WTC11 (cell line): ENCODE measurements around the gene TGFBRAP1. TPM values are rescaled to one million over a fixed set of nuclear protein-coding genes. Genes with fewer than 3 reads are reported as not detected.
A peak's percentile ranks its signal among the peaks of the same experiment; 100 is the strongest.

Experiments used
- ATAC-seq: fragments of 200-7000 bp; cut with Tn5 transposase; 2 replicates; pipeline ENCODE4 v1.10.0; 2021; ENCODE audit warnings: mild to moderate bottlenecking, moderate library complexity
- CTCF ChIA-PET: fragments of 300-600 bp; sonication (Branson Sonifier 250); formaldehyde crosslinking; loops from one replicate; lab custom pipeline; 2021; ENCODE audit warnings: antibody characterized with exemption; lab: Charles Lee
- POLR2A ChIA-PET: fragments of 350-600 bp; sonication (Branson Sonifier 250); formaldehyde crosslinking; loops from one replicate; lab custom pipeline; 2021; ENCODE audit warnings: antibody characterized with exemption; lab: Charles Lee
- DNase-seq: peaks from one replicate; pipeline ENCODE4 v3.0.0; 2021; ENCODE audit warnings: low spot score
- H3K27ac Mint-ChIP-seq: 2 replicates; pipeline ENCODE4 v1.8.0; 2021; ENCODE audit warnings: mixed read lengths
- H3K27me3 Mint-ChIP-seq: 2 replicates; pipeline ENCODE4 v1.8.0; 2021; ENCODE audit warnings: low read depth, mild to moderate bottlenecking, moderate library complexity, mixed read lengths
- H3K36me3 Mint-ChIP-seq: 2 replicates; pipeline ENCODE4 v1.8.0; 2021; ENCODE audit warnings: mixed read lengths
- H3K4me1 Mint-ChIP-seq: 2 replicates; pipeline ENCODE4 v1.8.0; 2022; ENCODE audit warnings: mixed read lengths
- H3K4me3 Mint-ChIP-seq: 2 replicates; pipeline ENCODE4 v1.8.0; 2021; ENCODE audit warnings: mild to moderate bottlenecking, moderate library complexity, mixed read lengths
- H3K9me3 Mint-ChIP-seq: 2 replicates; pipeline ENCODE4 v1.8.0; 2021; ENCODE audit warnings: mixed read lengths
- ATF2 ChIP-seq: sonication (generic); formaldehyde crosslinking; IDR thresholded peaks from 2 replicates; pipeline ENCODE4 v1.8.1; 2022; ENCODE audit warnings: low read depth, missing genetic modification reagents, borderline replicate concordance
- CREB1 ChIP-seq: sonication (generic); formaldehyde crosslinking; IDR thresholded peaks from 2 replicates; pipeline ENCODE4 v1.8.0; 2023; ENCODE audit warnings: mild to moderate bottlenecking, missing genetic modification reagents
- CTCF ChIP-seq: fragments of 200-600 bp; IDR thresholded peaks from 2 replicates; pipeline ENCODE4 v1.8.0; 2022; ENCODE audit warnings: antibody characterized with exemption
- E2F5 ChIP-seq: sonication (generic); formaldehyde crosslinking; IDR thresholded peaks from 2 replicates; pipeline ENCODE4 v1.8.1; 2022; ENCODE audit warnings: mild to moderate bottlenecking, moderate library complexity, missing genetic modification reagents
- FOXJ3 ChIP-seq: sonication (generic); formaldehyde crosslinking; IDR thresholded peaks from 2 replicates; pipeline ENCODE4 v1.9.0; 2021; ENCODE audit warnings: missing genetic modification reagents, mild to moderate bottlenecking, borderline replicate concordance
- GTF2I ChIP-seq: fragments of 250-450 bp; sonication (Bioruptor Pico); conservative IDR thresholded peaks from 2 replicates; pipeline ENCODE4 v1.4.0; 2021; ENCODE audit warnings: mild to moderate bottlenecking
- IRF1 ChIP-seq: sonication (generic); formaldehyde crosslinking; IDR thresholded peaks from 2 replicates; pipeline ENCODE4 v1.8.0; 2023; ENCODE audit warnings: missing genetic modification reagents
- MLX ChIP-seq: sonication (generic); formaldehyde crosslinking; IDR thresholded peaks from 2 replicates; pipeline ENCODE4 v1.8.1; 2023; ENCODE audit warnings: mild to moderate bottlenecking, missing genetic modification reagents, moderate library complexity
- NFYB ChIP-seq: sonication (generic); formaldehyde crosslinking; conservative IDR thresholded peaks from 2 replicates; pipeline ENCODE4 v1.8.0; 2022; ENCODE audit warnings: low read depth, missing genetic modification reagents
- TP53 ChIP-seq: sonication (generic); formaldehyde crosslinking; IDR thresholded peaks from 2 replicates; pipeline ENCODE4 v1.8.1; 2023; ENCODE audit warnings: mild to moderate bottlenecking, missing genetic modification reagents
- ZBTB21 ChIP-seq: sonication (generic); formaldehyde crosslinking; IDR thresholded peaks from 2 replicates; pipeline ENCODE4 v1.8.1; 2023; ENCODE audit warnings: mild to moderate bottlenecking, missing genetic modification reagents, borderline replicate concordance
- ZBTB43 ChIP-seq: sonication (generic); formaldehyde crosslinking; IDR thresholded peaks from 2 replicates; pipeline ENCODE4 v1.8.1; 2023; ENCODE audit warnings: mild to moderate bottlenecking, missing genetic modification reagents
- ZMAT4 ChIP-seq: fragments of 250-450 bp; sonication (Bioruptor Pico); IDR thresholded peaks from 2 replicates; pipeline ENCODE4 v1.9.0; 2021; ENCODE audit warnings: mild to moderate bottlenecking
- total RNA-seq: library from RNA; stranded (reverse); gene quantifications from 3 replicates; pipeline ENCODE4 v1.2.3, GENCODE V29; 2021
- TF ChIP-seq, protein P1 (sequence below): fragments of 250-450 bp; sonication (Bioruptor Pico); IDR thresholded peaks from 2 replicates; pipeline ENCODE4 v2.1.2; 2022; ENCODE audit warnings: mild to moderate bottlenecking, moderate library complexity
- TF ChIP-seq, protein P2 (sequence below): fragments of 250-450 bp; sonication (Bioruptor Pico); IDR thresholded peaks from 2 replicates; pipeline ENCODE4 v1.9.0; 2021; ENCODE audit warnings: mild to moderate bottlenecking
- TF ChIP-seq, protein P3 (sequence below): sonication (generic); formaldehyde crosslinking; IDR thresholded peaks from 2 replicates; pipeline ENCODE4 v1.8.1; 2023; ENCODE audit warnings: mild to moderate bottlenecking, missing genetic modification reagents, borderline replicate concordance
- TF ChIP-seq, protein P4 (sequence below): sonication (generic); formaldehyde crosslinking; conservative IDR thresholded peaks from 2 replicates; pipeline ENCODE4 v1.8.1; 2022; ENCODE audit warnings: mild to moderate bottlenecking, missing genetic modification reagents
- TF ChIP-seq, protein P5 (sequence below): sonication (generic); formaldehyde crosslinking; IDR thresholded peaks from 2 replicates; pipeline ENCODE4 v1.8.0; 2022; ENCODE audit warnings: mild to moderate bottlenecking, missing genetic modification reagents

The TGFBRAP1 gene
- total RNA-seq, 1 experiment from 2014 or later = 16.3 TPM

- no peak for TF ChIP-seq FOXJ3 (CRISPR knock-in tag)
- TF ChIP-seq ZBTB43 = no peak
- TF ChIP-seq ZMAT4 = no peak
- TF ChIP-seq, protein P1, sequence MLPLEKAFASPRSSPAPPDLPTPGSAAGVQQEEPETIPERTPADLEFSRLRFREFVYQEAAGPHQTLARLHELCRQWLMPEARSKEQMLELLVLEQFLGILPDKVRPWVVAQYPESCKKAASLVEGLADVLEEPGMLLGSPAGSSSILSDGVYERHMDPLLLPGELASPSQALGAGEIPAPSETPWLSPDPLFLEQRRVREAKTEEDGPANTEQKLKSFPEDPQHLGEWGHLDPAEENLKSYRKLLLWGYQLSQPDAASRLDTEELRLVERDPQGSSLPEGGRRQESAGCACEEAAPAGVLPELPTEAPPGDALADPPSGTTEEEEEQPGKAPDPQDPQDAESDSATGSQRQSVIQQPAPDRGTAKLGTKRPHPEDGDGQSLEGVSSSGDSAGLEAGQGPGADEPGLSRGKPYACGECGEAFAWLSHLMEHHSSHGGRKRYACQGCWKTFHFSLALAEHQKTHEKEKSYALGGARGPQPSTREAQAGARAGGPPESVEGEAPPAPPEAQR = no peak
- TF ChIP-seq IRF1 (CRISPR knock-in tag) = no peak
- TF ChIP-seq, protein P2, sequence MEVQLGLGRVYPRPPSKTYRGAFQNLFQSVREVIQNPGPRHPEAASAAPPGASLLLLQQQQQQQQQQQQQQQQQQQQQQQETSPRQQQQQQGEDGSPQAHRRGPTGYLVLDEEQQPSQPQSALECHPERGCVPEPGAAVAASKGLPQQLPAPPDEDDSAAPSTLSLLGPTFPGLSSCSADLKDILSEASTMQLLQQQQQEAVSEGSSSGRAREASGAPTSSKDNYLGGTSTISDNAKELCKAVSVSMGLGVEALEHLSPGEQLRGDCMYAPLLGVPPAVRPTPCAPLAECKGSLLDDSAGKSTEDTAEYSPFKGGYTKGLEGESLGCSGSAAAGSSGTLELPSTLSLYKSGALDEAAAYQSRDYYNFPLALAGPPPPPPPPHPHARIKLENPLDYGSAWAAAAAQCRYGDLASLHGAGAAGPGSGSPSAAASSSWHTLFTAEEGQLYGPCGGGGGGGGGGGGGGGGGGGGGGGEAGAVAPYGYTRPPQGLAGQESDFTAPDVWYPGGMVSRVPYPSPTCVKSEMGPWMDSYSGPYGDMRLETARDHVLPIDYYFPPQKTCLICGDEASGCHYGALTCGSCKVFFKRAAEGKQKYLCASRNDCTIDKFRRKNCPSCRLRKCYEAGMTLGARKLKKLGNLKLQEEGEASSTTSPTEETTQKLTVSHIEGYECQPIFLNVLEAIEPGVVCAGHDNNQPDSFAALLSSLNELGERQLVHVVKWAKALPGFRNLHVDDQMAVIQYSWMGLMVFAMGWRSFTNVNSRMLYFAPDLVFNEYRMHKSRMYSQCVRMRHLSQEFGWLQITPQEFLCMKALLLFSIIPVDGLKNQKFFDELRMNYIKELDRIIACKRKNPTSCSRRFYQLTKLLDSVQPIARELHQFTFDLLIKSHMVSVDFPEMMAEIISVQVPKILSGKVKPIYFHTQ = no peak
- no peak for TF ChIP-seq NFYB (CRISPR knock-in tag)
- TF ChIP-seq TP53 (CRISPR knock-in tag) = no peak
- TF ChIP-seq, protein P3, sequence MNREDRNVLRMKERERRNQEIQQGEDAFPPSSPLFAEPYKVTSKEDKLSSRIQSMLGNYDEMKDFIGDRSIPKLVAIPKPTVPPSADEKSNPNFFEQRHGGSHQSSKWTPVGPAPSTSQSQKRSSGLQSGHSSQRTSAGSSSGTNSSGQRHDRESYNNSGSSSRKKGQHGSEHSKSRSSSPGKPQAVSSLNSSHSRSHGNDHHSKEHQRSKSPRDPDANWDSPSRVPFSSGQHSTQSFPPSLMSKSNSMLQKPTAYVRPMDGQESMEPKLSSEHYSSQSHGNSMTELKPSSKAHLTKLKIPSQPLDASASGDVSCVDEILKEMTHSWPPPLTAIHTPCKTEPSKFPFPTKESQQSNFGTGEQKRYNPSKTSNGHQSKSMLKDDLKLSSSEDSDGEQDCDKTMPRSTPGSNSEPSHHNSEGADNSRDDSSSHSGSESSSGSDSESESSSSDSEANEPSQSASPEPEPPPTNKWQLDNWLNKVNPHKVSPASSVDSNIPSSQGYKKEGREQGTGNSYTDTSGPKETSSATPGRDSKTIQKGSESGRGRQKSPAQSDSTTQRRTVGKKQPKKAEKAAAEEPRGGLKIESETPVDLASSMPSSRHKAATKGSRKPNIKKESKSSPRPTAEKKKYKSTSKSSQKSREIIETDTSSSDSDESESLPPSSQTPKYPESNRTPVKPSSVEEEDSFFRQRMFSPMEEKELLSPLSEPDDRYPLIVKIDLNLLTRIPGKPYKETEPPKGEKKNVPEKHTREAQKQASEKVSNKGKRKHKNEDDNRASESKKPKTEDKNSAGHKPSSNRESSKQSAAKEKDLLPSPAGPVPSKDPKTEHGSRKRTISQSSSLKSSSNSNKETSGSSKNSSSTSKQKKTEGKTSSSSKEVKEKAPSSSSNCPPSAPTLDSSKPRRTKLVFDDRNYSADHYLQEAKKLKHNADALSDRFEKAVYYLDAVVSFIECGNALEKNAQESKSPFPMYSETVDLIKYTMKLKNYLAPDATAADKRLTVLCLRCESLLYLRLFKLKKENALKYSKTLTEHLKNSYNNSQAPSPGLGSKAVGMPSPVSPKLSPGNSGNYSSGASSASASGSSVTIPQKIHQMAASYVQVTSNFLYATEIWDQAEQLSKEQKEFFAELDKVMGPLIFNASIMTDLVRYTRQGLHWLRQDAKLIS (CRISPR knock-in tag) = no peak
- TF ChIP-seq, protein P4, sequence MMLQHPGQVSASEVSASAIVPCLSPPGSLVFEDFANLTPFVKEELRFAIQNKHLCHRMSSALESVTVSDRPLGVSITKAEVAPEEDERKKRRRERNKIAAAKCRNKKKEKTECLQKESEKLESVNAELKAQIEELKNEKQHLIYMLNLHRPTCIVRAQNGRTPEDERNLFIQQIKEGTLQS = no peak
Observed at GRCh38 chr2:105313877-105314276, 15.7 kb downstream of the TGFBRAP1 start (continued).

DNA sequence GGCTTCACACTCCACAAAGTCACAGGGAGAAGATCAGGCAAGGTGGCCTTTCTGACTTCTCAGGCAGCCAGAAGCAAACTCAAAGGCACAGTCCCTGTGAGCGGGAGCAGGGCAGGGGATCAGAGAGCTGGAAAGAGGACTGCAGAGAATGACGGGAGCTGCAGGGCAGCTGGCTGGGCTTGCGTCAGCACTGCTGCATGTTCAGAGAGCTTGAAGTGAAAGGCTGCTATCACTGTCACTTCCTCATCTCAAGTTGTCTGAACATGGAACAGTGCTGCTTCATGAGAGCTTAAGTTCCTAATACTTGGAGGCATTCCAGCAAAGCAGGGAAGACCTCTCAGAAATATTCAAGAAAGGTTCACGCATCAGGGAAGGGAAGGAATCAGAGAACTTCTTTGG is 20.4 kb downstream of the TGFBRAP1 start:
- Mint-ChIP-seq H3K27me3 (no peaks in the 10 kb centered on the region), H3K27ac (peak overlapping the region; percentile 77), H3K9me3 (no peaks in the 10 kb centered on the region), H3K4me1 (peaks cover 19% of the 10 kb centered on the region), H3K4me3 (no peak overlapping the region), H3K36me3 (peaks cover 18% of the 10 kb centered on the region)
- ChIA-PET CTCF (interaction anchor here (1.4 to 2.6 kb wide), 3 partner anchors 10 to 15 kb away, joined by 4 to 10 read pairs (median 9); no protein-coding TSS in a partner anchor), POLR2A (no interaction called here)
- ATAC-seq = peak; percentile 30
- no peak for DNase-seq
- TF ChIP-seq ZBTB21 (no peak), GTF2I (CRISPR knock-in tag) (no peak), E2F5 (no peak), MLX (CRISPR knock-in tag) (no peak), ATF2 (no peak), CREB1 (CRISPR knock-in tag) (no peak), CTCF (no peak)
- TF ChIP-seq, protein P5, sequence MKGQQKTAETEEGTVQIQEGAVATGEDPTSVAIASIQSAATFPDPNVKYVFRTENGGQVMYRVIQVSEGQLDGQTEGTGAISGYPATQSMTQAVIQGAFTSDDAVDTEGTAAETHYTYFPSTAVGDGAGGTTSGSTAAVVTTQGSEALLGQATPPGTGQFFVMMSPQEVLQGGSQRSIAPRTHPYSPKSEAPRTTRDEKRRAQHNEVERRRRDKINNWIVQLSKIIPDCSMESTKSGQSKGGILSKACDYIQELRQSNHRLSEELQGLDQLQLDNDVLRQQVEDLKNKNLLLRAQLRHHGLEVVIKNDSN = no peak
